GM12891 (cell line): Measurements from ENCODE around the gene BCCIP.

ENCODE experiments used
- DNase-seq: peaks from one replicate; pipeline ENCODE4 v3.0.0; 2011; ENCODE audit warnings: low spot score; ENCODE audit not compliant: insufficient read length
- FAIRE-seq: peaks from 2 replicates; lab custom pipeline; 2011; peaks lifted over from hg19 to GRCh38; lab: Jason Lieb, UNC
- PAX5 ChIP-seq: IDR thresholded peaks from 2 replicates; pipeline ENCODE4 v1.6.1; 2011; ENCODE audit warnings: low read length, moderate library complexity, mild to moderate bottlenecking; ENCODE audit not compliant: insufficient read depth, severe bottlenecking
- POLR2A ChIP-seq: IDR thresholded peaks from 2 replicates; pipeline ENCODE4 v1.6.1; 2011; ENCODE audit warnings: low read depth, low read length, control low read depth
- POLR2AphosphoS5 ChIP-seq: IDR thresholded peaks from 2 replicates; pipeline ENCODE4 v1.6.1; 2011; ENCODE audit warnings: low read depth, low read length, control low read depth
- POU2F2 ChIP-seq: IDR thresholded peaks from 2 replicates; pipeline ENCODE4 v1.6.1; 2011; ENCODE audit warnings: low read depth, mild to moderate bottlenecking, control low read depth, low read length, moderate library complexity
- SPI1 ChIP-seq: IDR thresholded peaks from 2 replicates; pipeline ENCODE4 v1.6.1; 2011; ENCODE audit warnings: low read depth, low read length, control low read depth
- TAF1 ChIP-seq: IDR thresholded peaks from 2 replicates; pipeline ENCODE4 v1.6.1; 2011; ENCODE audit warnings: low read depth, low read length, control low read depth

Gene BCCIP

GRCh38 chr10:125795637-125796190 lies 27.6 kb upstream of the BCCIP start:
- DNase-seq (no peak), FAIRE-seq (no peak)

GRCh38 chr10:125797424-125797823 lies 25.9 kb upstream of the BCCIP start:
- TF ChIP-seq POLR2AphosphoS5: no peak
- no peak for TF ChIP-seq SPI1
- no peak for TF ChIP-seq PAX5
- TF ChIP-seq TAF1: no peak
- no peak for TF ChIP-seq POU2F2
- TF ChIP-seq POLR2A: no peak
- DNase-seq: no peak
- FAIRE-seq: no peak

More at GRCh38 chr10:125795637-125796190, 27.6 kb upstream of the BCCIP start:
- no peak for TF ChIP-seq SPI1
- no peak for TF ChIP-seq PAX5
- no peak for TF ChIP-seq POLR2AphosphoS5
- TF ChIP-seq TAF1: no peak
- TF ChIP-seq POLR2A: no peak
- TF ChIP-seq POU2F2: no peak

GRCh38 chr10:125797994-125798662 lies 25.2 kb upstream of the BCCIP start:
- TF ChIP-seq PAX5 (no peak), POLR2AphosphoS5 (no peak), POLR2A (no peak), SPI1 (no peak), TAF1 (no peak), POU2F2 (no peak)
- no peak for FAIRE-seq
- no peak for DNase-seq

- FAIRE-seq (no peak), DNase-seq (no peak)
- no peak for TF ChIP-seq POU2F2
- no peak for TF ChIP-seq SPI1
- no peak for TF ChIP-seq TAF1
- no peak for TF ChIP-seq POLR2AphosphoS5
- no peak for TF ChIP-seq PAX5
- TF ChIP-seq POLR2A: no peak
These were observed 23.7 kb upstream of the BCCIP start for GRCh38 chr10:125799451-125800182.

- no peak for FAIRE-seq
- TF ChIP-seq PAX5 (no peak), POLR2A (no peak), SPI1 (no peak), POLR2AphosphoS5 (no peak), TAF1 (no peak), POU2F2 (no peak)
- DNase-seq: no peak
These were observed 21.8 kb upstream of the BCCIP start for GRCh38 chr10:125801574-125801973.

- TF ChIP-seq SPI1 (no peak), PAX5 (no peak), POU2F2 (no peak), POLR2A (no peak), POLR2AphosphoS5 (no peak), TAF1 (no peak)
- DNase-seq (no peak), FAIRE-seq (no peak)
These were observed 21.2 kb upstream of the BCCIP start for GRCh38 chr10:125802131-125802530.

GRCh38 chr10:125802739-125803138 lies 20.6 kb upstream of the BCCIP start:
- no peak for DNase-seq
- TF ChIP-seq POU2F2 (no peak), POLR2A (no peak), TAF1 (no peak)
- FAIRE-seq: no peak

GRCh38 chr10:125808047-125808446 lies 15.3 kb upstream of the BCCIP start:
- DNase-seq: no peak
- FAIRE-seq: no peak
- TF ChIP-seq SPI1 (no peak), PAX5 (no peak), POLR2AphosphoS5 (no peak), POLR2A (no peak), TAF1 (no peak), POU2F2 (no peak)

- TF ChIP-seq POLR2A: no peak
- no peak for TF ChIP-seq PAX5
- TF ChIP-seq TAF1: no peak
- no peak for TF ChIP-seq SPI1
- no peak for TF ChIP-seq POLR2AphosphoS5
- FAIRE-seq: no peak
- DNase-seq: no peak
These were observed 12.1 kb upstream of the BCCIP start for GRCh38 chr10:125811251-125811650.
